Ovary (tissue), 9 donors: Measurements from ENCODE around the gene POLD2. TPM values are rescaled to one million over a fixed set of nuclear protein-coding genes. Genes with fewer than 3 reads are reported as not detected.

Source experiments
- DNase-seq, 5 donors: peaks; one replicate each; pipeline ENCODE4 v3.0.0-alpha.2; 2019 to 2020
- H3K27ac ChIP-seq, 2 donors: fragments of 200-600 bp; one replicate each; pipeline versions ENCODE4 v1.5.1 to v1.8.0; 2019 to 2022
- H3K27me3 ChIP-seq: fragments of 200-600 bp; one replicate; pipeline ENCODE4 v1.8.0; 2022
- H3K36me3 ChIP-seq: fragments of 200-600 bp; sonication (generic); one replicate; pipeline ENCODE4 v1.5.1; 2019
- H3K4me1 ChIP-seq: one replicate; pipeline ENCODE4 v1.8.1; 2013; ENCODE audit warnings: mild to moderate bottlenecking, moderate library complexity; ENCODE audit not compliant: insufficient read depth
- H3K4me3 ChIP-seq: fragments of 200-600 bp; sonication (generic); one replicate; pipeline ENCODE4 v1.5.1; 2017
- H3K9me3 ChIP-seq, 2 donors: fragments of 200-600 bp in 1 of 2; sonication (generic) in 1 of 2; one replicate each; pipeline versions ENCODE4 v1.5.1 to v1.8.1; 2013 to 2019; ENCODE audit warnings: mild to moderate bottlenecking in 1 of 2, moderate library complexity in 1 of 2
- EP300 ChIP-seq: sonication (generic); formaldehyde crosslinking; IDR thresholded peaks from one replicate; pipeline ENCODE4 v1.6.1; 2017; ENCODE audit warnings: antibody characterized with exemption
- POLR2A ChIP-seq: fragments of 450-650 bp; IDR thresholded peaks from one replicate; pipeline ENCODE4 v1.6.1; 2017; ENCODE audit warnings: antibody characterized with exemption, mild to moderate bottlenecking, moderate library complexity
- WGBS, 3 donors: extraction: QIAGEN DNeasy Blood & Tissue Kit in 1 of 3; methylation state at CpG; one replicate each; pipeline versions ENCODE4 v1.1.5 to v1.1.7; 2013 to 2017; 5-methylcytosine and 5-hydroxymethylcytosine counted together
- intact Hi-C, 4 donors: fragments of 100-400 bp; cut with DNase I; formaldehyde crosslinking; loops; one replicate each; pipeline versions ENCODE4 v1.11.0 to v1.15.1; 2022 to 2023
- polyA plus RNA-seq, 2 donors: library from polyadenylated mRNA; stranded (reverse); fragments of 200-250 nt in 1 of 2; fragments of 350-450 nt in 1 of 2; fragmentation: Illumina TruSeq in 1 of 2; extraction: RNeasy Lipid Tissue Mini Kit (QIAGEN cat#74804) in 1 of 2; gene quantifications; one replicate each; pipeline ENCODE4 v1.2.3, GENCODE V29; 2013 to 2014
- total RNA-seq, 7 donors: library from RNA; depleted of rRNA in 2 of 7; stranded (reverse); fragments of >200 nt in 2 of 7; fragmentation: NEBNext Ultra II Directional in 3 of 7; extraction: Animal tissue kit (Norgen Biotek cat#: 25700) in 3 of 7; gene quantifications; one replicate each; pipeline versions ENCODE4 v1.1.0 to v1.2.4, GENCODE V29; 2016 to 2023
- TF ChIP-seq, protein P1 (sequence below), 3 donors: fragments of 450-650 bp in 2 of 3; fragments of 200-600 bp in 1 of 3; IDR thresholded peaks; one replicate each; pipeline versions ENCODE4 v1.5.1 to v1.8.0; 2016 to 2022; ENCODE audit warnings: antibody characterized with exemption in 3 of 3, mild to moderate bottlenecking in 1 of 3
- donor health status: DM: no; HTN: no; CAD: no; lungs with moderate emphysema.
- donor health status: DM: no; HTN: no; CAD: no.
- donor health status: Bipolar disorder and iron deficiency.
- donor health status: DM: yes; HTN: yes; CAD: no.
- donor health status: DM: no; HTN: no; CAD: no.
- donor health status: DM: yes; HTN: yes; CAD: no.

The POLD2 gene
- total and polyA plus RNA-seq, 9 donors: 35.3 to 118 (median 73.5) TPM

DNA sequence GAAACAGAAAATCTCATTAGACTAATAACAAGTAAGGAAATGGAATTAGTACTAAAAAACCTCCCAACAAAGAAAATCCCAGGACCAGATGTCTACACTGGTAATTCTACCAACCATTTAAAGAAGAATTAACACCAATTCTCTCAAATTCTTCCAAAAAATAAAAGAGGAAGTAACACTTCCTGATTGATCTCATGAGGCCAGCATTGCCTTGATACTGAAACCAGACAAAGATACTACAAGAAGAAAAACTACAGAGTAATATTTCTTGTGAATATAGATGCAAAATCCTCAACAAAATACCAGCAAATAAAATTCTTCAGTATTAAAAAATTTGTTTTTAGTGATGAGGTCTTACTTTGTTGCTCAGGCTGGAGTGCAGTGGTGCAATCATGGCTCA, 44.6 kb upstream of the POLD2 start:
- no peaks in the 10 kb centered on the region for H3K4me1 ChIP-seq
- intact Hi-C loops: no loop called here
- H3K9me3 ChIP-seq: no peaks in the 10 kb centered on the region
- no peak overlapping the region for H3K27ac ChIP-seq
- no peaks in the 10 kb centered on the region for H3K27me3 ChIP-seq
- no peaks in the 10 kb centered on the region for H3K36me3 ChIP-seq
- H3K4me3 ChIP-seq: no peak overlapping the region
- TF ChIP-seq, protein P1, sequence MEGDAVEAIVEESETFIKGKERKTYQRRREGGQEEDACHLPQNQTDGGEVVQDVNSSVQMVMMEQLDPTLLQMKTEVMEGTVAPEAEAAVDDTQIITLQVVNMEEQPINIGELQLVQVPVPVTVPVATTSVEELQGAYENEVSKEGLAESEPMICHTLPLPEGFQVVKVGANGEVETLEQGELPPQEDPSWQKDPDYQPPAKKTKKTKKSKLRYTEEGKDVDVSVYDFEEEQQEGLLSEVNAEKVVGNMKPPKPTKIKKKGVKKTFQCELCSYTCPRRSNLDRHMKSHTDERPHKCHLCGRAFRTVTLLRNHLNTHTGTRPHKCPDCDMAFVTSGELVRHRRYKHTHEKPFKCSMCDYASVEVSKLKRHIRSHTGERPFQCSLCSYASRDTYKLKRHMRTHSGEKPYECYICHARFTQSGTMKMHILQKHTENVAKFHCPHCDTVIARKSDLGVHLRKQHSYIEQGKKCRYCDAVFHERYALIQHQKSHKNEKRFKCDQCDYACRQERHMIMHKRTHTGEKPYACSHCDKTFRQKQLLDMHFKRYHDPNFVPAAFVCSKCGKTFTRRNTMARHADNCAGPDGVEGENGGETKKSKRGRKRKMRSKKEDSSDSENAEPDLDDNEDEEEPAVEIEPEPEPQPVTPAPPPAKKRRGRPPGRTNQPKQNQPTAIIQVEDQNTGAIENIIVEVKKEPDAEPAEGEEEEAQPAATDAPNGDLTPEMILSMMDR (IDR thresholded peaks at IDR 0.05): no peak
- DNase-seq: no peak

DNA sequence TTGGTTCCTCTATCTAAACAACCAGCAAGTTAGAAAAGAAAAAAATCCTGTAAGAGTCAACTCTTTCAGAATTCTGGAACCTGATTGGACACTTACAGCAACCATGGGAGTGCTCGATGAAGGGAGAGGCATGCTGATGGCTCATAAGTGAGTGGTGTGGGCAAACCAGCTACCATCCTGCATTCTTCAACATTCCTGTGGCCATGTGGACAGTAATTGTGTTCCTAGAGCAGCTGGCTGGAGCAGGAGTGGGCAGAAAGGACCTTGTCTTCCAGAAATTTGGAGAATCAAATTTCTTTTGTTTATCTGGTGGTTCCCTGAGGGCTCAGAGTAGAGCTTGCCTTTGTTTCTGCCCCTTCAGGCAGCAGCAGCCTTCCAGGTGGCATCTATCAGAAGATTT, 40.2 kb upstream of the POLD2 start:
- H3K4me3 ChIP-seq: no peak overlapping the region
- no peak for DNase-seq
- H3K27ac ChIP-seq: no peak overlapping the region
- no peaks in the 10 kb centered on the region for H3K27me3 ChIP-seq
- no peak for TF ChIP-seq POLR2A
- intact Hi-C loops: no loop called here
- H3K9me3 ChIP-seq: no peaks in the 10 kb centered on the region
- WGBS, 3 donors: 9 to 30% (median 28%) methylated on average over 1 of the region's 1 CpG
- H3K36me3 ChIP-seq: no peaks in the 10 kb centered on the region
- no peaks in the 10 kb centered on the region for H3K4me1 ChIP-seq

DNA sequence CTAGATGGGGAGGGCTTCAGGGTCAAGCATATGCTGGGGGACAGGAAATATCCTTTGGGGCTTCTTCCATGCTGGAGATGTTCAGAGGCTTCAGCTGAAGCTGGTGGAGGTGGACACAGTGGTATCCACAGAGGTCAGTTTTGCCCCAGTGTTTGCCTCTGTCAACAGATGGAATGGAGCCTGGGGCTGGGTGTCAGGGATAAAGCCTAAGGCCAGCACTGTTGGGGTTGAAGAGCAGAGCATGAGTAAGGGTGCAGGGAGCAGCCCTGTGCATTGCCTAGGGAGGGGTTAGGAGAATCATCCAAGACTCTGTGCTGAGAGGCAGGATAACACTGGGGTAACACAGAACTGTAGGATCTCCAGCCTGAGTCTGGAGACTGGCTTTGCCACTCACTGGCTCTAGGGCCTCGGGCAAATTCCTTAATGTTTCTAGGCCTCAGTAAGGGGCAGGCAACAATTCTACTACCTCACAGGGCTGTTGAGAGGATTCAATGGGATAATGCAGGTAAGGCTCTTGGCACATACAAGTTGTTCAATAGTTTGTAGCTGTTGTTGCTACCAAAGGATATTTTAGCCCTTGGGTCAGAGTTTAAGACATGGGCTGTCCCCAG, 39.5 kb upstream of the POLD2 start:
- Histone ChIP-seq H3K9me3 (no peaks in the 10 kb centered on the region), H3K36me3 (no peaks in the 10 kb centered on the region), H3K4me1 (no peaks in the 10 kb centered on the region), H3K27ac (no peak overlapping the region), H3K4me3 (no peak overlapping the region), H3K27me3 (no peaks in the 10 kb centered on the region)
- WGBS, 3 donors: 50 to 82% (median 71%) methylated on average over 1 of the region's 1 CpG
- DNase-seq: no peak
- TF ChIP-seq POLR2A (no peak), EP300 (no peak)
- TF ChIP-seq, protein P1 (IDR thresholded peaks at IDR 0.05): no peak
- intact Hi-C loops: no loop called here

DNA sequence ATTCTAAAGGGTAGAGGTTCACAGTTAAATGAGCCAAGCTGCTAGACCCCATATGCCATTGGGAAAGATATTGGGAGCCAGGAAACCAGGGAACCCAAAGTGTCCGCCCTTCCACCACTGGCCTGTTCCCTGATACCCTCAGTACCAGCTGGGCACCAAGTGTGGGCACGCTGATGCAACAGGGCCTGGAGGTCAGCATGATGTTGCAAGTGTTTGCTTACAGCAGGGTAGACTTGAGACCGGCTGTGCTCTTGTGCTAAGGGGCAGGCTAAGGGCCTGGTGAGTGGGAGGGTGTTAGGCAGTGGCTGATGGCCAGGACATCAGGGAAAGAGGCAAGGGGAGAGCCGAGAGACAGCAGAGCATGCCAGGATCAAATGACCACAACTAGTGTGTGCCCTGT, 38.8 kb upstream of the POLD2 start:
- Histone ChIP-seq H3K4me1 (no peaks in the 10 kb centered on the region), H3K4me3 (no peak overlapping the region), H3K36me3 (no peaks in the 10 kb centered on the region), H3K27ac (no peak overlapping the region), H3K27me3 (no peaks in the 10 kb centered on the region), H3K9me3 (no peaks in the 10 kb centered on the region)
- TF ChIP-seq, protein P1 (IDR thresholded peaks at IDR 0.05): no peak
- TF ChIP-seq EP300: no peak
- no peak for TF ChIP-seq POLR2A
- WGBS, 3 donors: 64 to 68% (median 65%) methylated on average over 4 of the region's 4 CpGs
- DNase-seq: no peak
- intact Hi-C loops: no loop called here

DNA sequence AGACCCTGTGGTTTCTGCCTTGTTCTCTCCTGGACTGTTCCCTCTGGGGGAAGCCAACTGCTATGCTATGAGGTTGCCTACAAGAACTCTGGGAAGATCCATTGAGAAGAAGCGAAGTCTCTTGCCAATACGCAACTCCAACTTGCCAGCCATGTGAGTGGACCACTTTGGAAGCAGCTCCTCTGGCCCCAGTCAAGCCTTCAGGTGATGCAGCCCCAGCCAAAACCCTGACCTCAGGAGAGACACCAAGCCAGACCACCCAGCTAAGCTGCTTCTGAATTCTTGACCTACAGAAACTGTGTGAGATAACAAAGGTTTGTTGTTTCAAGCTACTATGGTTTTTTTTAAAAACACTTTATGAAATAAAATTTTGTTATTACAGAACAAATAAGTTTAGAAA, 38.0 kb upstream of the POLD2 start:
- Histone ChIP-seq H3K36me3 (no peaks in the 10 kb centered on the region), H3K4me3 (no peak overlapping the region), H3K9me3 (no peaks in the 10 kb centered on the region), H3K27me3 (no peaks in the 10 kb centered on the region), H3K27ac (no peak overlapping the region), H3K4me1 (no peaks in the 10 kb centered on the region)
- 92 to 100% (median 98%) methylated on average over 2 of the region's 2 CpGs for WGBS, 3 donors
- DNase-seq: no peak
- intact Hi-C loops: no loop called here
- TF ChIP-seq EP300 (no peak), POLR2A (no peak)
- TF ChIP-seq, protein P1 (IDR thresholded peaks at IDR 0.05): no peak
